GM18508 (cell line): Measurements from ENCODE around the gene PREB.

Source experiments
- ATAC-seq: cut with Tn5 transposase; IDR thresholded peaks from one replicate; pipeline ENCODE4 v1.9.1; 2021; ENCODE audit warnings: moderate number of reproducible peaks; ENCODE audit not compliant: insufficient read depth, unreplicated experiment

Gene PREB

GRCh38 chr2:27099334-27099955, 35.0 kb downstream of the PREB start:
- no peak for ATAC-seq

GRCh38 chr2:27097341-27097740, 37.1 kb downstream of the PREB start:
- ATAC-seq, result no peak

- no peak for ATAC-seq
Measured at GRCh38 chr2:27096748-27097297, 37.6 kb downstream of the PREB start.

GRCh38 chr2:27095745-27096651, 38.4 kb downstream of the PREB start:
- ATAC-seq, result no peak

- ATAC-seq, result no peak
Measured at GRCh38 chr2:27095427-27095744, 39.0 kb downstream of the PREB start.

GRCh38 chr2:27094353-27094984, 40.0 kb downstream of the PREB start:
- no peak for ATAC-seq

- no peak for ATAC-seq
Measured at GRCh38 chr2:27093430-27094352, 40.7 kb downstream of the PREB start.

- ATAC-seq, result no peak
Measured at GRCh38 chr2:27092696-27093429, 41.6 kb downstream of the PREB start.

- ATAC-seq, result no peak
Measured at GRCh38 chr2:27091746-27092695, 42.4 kb downstream of the PREB start.

GRCh38 chr2:27089111-27089954, 45.1 kb downstream of the PREB start:
- ATAC-seq, result no peak

GRCh38 chr2:27088634-27089033, 45.8 kb downstream of the PREB start:
- no peak for ATAC-seq

- ATAC-seq, result no peak
Measured at GRCh38 chr2:27087823-27088410, 46.5 kb downstream of the PREB start.

- no peak for ATAC-seq
Measured at GRCh38 chr2:27086724-27087593, 47.5 kb downstream of the PREB start, which contains the start of gene KHK. Gene KHK, plus strand, starts transcription at chr2:27086772. Its CDS starts 488 bp downstream, at chr2:27087260.

- ATAC-seq, result no peak
Measured at GRCh38 chr2:27086090-27086723, 48.2 kb downstream of the PREB start.

- ATAC-seq, result no peak
Measured at GRCh38 chr2:27085673-27086089, 48.8 kb downstream of the PREB start.
